ENCODE results near the gene RASSF4.

Gene RASSF4

DNA sequence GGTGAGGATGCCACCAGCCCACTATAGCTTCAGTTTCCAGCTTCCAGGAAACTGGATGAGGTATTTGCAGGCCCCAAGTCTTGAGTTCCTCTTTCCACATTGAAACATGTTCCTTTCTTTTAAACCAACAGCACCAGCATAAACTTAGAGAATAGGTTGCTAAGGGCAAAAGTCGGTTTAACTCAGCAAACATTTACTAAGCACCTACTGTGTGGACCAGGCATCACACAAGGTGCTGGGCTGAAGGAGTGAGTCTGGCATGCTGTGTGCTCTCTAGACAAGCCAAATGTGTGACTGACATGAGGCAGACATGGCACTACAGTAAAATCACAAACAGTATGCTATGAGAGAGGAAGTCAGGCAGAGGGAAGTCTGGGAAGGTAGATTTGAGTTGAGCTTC lies 11.0 kb upstream of the RASSF4 start:
- DNase-seq = no peak

DNA sequence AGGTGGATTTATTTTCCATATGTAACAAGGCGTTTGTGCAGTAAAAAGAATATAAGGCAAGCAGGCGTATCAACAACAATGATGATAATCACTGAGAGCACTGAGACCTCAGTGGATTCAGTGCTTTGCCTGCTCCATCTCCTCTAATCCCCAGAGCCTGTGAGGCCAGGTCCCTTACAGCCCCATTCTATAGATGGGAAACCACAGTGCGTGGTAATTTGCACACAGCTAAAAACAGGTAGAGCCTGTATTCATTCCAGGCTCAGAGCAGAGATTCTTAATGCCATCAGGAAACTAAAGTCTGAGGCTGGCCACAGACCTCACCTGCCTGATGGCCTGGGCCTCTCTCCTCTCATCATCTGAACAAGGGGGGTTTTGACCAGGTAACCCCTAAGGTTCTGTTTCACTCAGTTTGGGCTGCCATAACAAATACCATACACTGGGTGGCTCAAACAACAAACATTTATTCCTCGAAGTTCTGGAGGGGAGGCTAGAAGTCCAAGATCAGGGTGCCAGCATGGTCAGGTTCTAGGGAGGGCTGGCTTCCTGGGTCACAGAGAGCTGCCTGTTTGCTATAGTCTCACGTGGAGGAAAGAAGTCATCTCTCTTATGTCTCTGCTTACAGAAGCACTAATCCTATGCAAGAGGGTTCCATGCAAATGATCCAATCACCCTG lies 10.3 kb upstream of the RASSF4 start:
- no peak for DNase-seq

DNA sequence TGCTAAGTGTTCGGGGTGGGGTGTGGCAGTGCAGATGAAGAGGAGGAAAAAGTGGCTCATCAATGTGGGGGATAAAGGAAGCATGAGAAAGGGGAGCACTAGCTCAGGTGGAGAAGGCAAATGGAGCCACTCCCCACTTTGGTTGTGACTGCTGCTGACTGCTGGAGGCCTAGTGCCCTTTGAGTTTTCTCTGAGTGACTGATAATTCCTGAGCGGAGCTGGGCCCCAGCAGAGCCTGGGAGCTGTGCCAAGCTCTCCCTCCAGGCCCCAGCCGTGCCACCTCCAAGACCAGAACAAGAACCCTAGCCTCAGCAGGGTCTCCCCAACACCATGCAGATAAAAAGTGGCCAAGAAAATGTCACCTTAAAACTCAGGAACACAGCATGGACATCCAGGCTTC lies 9.7 kb upstream of the RASSF4 start:
- DNase-seq = no peak

DNA sequence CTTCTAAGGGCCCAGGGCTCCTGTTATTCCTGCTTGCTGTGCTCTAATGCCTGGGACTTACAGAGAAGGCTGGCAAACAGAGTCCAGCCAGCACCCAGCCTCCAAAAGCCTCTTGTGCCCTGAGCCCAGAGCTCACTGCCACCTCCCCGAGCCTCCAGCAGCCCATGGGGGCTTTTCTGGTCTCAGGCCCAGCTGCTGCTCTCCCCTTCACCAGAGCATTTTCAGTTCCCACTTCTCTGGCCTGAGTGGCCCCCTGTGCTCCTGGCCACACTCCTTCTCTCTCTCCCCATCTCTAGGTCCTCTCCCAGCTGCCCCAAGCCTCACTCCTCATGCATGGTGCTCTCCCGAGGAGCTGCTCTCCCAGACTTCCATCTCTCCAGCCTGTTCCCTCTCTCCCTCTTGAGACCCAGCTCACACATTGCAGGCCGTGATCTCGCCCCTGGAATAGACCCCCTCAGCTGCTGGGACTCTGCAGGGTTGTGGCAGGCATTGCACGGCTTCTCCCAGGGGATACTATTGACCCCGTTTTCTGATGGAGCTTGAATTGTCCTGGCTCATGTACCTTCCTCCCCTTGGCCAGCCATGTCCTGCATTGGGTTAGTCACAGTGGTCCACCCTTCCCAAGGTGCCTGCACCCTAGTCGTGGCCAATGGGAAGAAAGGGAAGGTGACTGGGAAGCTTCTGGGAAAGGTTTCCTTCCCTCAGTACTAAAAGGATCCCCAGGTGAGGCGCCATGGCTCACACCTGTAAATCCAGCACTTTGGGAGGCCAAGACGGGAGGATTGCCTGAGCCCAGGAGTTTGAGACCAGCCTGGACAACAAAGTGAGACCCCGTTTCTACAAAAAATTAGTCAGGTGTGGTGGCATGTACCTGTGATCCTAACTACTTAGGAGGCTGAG lies 9.0 kb upstream of the RASSF4 start:
- no peak for DNase-seq

DNA sequence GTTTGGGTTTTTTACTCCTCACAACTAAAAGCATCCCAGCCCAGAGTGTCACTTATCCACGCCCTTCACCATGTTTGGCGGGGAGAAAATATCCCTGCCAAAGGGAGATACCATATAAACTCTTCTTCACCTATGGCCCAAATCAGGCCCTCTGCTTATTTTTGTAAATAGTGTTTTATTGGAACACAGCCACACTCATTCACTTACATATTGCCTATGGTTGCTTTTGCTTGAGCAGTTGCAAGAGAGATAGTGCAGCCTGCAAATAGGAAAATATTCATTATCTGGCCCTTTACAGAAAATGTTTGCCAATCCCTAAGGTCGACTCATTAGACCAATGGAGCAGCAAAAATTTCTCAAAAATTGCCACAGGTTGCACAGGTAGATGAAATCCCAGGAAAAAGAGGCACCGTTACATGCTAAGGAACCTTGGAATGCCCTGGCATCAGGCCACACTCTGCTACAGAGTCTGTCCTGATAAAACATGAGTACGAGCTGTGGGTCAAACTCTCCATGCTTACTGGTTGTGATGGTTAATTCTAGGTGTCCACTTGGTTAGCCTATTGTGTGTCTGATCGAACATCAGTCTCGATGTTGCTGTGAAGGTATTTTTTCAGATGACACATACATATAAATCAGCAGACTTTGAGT lies 7.9 kb upstream of the RASSF4 start:
- DNase-seq = no peak

DNA sequence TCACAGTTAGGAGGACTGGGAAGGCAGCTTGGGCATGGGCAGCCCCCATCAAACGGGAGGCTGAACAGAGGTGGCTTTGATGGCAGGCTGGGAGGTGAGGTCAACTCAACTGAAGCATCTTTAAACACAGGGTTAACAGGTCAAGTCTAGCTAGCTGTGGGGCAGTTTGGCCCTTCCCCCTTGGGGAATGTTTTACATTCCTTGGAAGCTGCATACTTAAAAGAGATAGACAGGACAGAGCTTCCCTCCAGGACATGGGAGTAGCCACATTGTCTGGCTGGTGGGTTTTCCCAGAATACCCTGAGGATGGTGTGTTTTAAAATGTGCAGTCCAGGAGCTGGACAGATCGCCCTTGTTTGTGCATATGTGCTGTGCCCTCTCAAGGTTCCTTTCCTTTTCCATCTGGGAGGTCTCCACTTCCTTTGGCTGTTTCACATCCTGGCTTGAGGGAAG lies 6.8 kb upstream of the RASSF4 start:
- DNase-seq = peak; percentile 32

DNA sequence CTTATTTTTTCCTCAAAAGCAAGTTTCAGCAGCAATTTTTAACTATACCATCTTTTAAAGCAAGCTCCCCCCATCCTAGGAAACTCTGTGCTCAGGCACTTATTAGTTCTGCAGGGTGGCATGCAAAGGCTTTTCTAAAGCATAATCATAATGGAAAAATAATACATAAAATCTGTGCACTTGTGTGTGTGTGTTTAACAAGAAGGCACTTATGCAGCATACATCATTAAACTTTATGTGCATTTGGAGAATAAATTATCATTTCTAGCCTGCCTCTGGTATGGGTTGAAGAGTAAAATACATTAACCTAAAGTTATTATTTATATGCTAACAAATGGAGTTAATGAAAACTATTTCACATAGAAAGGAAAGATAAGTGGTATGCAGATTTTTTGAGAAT lies 5.6 kb upstream of the RASSF4 start:
- DNase-seq = no peak

DNA sequence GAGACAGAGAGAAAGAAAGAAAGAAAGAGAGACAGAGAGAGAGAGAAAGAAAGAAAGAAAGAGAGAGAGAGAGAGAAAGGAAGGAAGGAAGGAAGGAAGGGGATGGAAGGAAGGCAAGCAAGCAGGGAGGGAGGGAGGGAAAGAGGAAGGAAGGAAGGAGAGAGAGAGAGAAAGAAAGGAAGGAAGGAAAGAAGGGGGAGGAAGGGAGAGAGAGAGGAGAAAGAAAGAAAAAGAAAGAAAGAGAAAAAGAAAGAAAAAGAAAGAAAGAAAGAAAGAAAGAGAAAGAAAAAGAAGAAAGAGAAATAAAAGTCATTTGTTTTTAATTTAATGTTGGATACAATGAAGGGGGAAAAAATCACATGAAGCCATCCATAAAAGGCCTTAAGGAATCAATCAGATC lies 4.6 kb upstream of the RASSF4 start:
- DNase-seq = no peak

DNA sequence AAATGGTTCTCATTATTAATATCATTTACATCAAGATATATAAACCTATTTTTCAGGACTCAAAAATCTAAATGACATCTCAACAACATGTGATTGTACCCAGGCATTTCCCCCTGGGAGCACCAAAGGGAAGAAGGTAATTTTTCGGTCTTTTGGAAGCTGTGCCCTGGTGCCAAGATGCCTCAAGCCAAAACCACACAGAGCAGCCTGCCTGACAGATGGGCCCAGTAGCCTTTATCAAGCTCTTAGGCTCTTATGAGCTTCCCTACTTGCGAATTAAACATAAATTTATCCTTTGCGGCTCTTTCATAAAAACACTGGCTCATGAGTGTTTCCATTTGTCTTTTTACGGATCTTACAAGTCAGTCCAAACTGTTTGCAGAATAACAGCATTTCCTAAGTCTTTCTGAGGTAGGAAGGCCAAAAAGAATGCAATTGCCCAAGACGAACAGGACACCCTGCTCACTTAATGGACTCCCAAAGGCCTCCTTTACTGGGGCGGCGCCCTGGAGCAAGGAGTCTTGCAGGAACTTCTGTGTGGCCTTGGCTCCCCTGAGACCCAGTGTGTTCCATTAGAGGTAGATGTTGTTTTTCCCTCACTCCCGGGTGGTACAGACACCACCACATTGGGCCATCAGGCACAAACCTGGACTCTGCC lies 4.1 kb upstream of the RASSF4 start:
- DNase-seq = no peak

DNA sequence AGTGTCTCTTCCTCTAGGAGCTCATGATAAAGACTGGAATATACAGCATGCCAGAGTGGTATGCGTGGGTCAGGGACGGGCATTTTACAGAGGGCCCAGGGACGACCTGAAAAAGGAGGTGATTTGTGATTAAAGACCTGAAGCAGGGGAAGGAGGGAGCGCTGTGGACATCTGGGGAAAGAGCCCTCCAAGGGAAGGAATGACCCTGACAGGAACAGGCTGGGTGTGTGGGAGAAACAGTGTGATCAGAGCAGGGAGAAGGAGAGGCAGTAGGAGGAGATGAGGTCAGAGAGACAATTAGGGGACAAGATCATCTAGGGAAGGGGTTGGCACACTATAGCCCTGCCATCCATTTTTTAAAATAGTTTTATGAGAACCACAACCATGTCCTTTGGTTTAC lies 3.4 kb upstream of the RASSF4 start:
- DNase-seq = no peak

DNA sequence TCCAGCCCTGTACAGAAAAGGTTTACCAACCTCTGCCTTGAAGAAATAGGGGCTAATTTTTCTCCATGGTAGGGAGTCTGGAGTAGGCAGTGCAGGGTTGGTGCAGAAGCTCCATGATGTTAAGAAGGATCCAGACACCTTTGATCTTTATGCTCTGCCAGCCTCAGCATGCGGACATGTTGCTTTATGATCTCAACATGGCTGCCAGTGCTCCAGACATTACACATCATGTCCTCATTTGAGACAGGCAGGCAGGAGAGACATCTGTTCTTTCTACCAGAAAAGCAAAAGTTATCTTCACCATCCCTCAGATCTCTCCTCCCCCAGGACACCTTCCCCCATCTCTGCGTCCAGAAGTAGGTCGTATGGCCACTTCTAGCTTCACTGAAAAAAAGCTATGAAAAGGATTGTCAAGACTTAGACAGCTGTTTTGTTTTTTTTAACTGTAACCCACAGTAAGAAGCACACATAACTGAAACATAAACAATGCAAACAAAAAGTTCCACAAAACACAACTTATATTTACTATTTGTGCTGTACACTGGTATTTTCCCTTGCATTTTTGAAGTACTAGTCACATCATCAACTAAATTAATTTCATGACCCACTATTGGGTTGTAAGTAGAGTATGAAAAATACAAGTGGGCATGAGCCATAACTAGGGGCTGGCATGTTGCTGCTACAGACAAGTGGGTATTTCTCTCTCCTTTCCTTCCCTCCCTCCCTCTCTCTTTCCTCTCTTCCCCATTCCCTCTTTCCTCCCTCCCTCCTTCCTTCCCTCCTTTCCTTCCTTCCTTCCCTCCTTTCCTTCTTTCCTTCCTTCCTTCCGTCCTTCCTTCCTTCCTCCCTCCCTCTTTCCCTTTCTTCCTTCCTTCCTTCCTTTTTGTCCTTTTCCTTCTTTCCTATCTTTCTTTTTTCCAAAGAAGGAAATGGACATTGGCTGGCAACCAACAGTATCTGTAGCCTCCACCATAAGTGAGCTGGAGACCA lies 2.6 kb upstream of the RASSF4 start:
- DNase-seq = no peak

DNA sequence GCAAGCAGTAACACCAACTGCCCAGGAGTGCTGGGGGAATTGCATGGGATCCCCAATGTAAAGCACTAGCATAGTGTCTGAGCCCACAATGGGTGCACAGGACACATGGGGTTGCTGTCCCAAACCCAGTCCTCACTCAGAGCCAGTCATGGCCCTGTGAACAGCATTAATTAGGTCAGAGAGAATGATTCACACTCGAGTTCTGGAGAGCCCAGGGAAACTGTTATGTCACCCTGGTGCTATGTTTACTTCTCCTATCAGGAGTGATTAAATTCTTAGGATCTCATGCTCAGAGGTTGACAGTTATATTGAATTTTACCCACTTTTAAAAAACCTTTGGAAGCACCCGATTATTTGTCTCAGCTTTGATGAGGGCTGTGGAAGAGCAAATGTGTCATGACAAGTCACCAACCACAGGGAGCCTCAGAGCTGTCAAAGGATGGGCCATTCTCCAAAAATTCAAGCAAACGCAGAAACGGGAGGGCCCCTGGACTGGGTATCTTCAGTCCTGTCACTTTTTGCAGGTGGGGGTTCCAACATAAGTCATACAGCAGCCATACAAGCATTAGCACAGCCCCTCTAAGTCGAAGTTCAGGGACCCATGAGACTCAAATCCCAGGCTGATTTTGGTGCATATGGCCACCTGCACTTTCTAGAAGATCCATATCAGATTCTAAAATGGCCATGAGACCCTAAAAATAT lies 1.3 kb upstream of the RASSF4 start:
- peak; percentile 79 for DNase-seq

DNA sequence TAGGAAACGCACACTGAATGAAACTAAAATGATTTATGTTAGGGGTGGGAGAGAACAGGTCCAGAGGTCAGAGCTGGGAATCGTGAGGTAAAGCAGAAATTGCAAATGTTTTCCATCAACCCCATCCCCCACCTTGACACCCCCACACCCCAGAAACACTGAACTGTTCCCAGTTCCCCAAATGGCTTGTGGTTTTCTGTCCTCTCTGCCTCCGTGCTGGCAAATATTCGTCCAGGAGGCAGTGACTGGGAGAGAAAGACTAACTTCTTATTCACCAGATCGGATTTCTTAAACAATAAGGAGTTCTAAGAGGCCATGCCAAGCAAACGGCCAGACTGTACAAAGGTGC lies 730 bp upstream of the RASSF4 start:
- no peak for DNase-seq

DNA sequence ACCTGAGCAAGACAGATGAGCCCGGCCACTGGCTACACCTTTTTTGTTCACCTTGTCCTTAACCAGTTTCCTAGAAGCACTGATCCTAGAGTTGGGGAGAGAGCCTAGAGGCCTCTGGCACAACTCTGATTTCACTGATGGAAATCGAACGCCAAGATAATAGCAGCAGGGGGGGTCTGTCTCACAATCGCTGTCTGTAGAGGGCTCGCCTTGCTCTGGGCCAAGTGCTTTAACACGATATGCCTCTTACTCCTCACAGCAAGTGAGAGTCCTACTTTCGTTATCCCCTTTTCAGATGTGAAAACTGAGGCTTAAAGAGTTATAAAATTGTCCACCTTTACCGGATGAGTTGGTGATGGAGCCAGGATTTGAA lies 472 bp downstream of the RASSF4 start:
- no peak for DNase-seq

DNA sequence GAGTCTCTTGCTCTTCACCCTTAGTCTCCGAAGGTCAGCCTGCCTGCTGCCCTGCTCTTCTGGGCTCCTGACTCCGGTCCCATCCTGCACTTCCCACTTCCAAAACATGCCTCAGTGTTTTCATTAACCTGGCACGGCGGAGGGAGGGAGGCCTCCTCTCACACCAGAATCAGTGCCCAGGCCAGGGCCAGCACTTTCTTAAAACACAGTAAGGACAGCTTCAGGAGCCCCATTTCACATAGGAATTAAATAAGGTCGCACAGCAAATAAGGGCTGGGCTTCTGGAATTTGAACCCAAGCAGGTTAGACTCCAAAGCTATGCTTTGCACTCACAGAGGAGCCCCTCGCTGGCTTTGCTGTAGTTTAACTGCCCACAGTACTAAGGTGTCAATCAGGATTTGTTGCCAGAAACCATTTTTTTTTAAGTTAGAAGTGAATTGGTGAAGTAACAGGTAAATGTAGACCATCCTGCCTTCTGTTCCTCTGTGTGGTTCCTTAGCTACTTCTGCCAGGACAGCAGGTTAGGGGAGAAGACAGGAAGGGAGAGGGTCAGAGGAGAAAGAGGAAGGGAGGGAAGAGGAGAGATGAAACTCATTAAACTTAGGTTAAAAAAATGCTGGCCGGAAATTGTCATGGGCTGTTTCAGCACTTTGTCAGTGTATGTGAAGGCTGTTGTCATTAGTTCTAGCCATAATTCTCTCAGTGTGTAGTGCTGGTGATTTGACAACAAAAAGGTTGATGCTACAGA lies 1.1 kb downstream of the RASSF4 start:
- DNase-seq = no peak

DNA sequence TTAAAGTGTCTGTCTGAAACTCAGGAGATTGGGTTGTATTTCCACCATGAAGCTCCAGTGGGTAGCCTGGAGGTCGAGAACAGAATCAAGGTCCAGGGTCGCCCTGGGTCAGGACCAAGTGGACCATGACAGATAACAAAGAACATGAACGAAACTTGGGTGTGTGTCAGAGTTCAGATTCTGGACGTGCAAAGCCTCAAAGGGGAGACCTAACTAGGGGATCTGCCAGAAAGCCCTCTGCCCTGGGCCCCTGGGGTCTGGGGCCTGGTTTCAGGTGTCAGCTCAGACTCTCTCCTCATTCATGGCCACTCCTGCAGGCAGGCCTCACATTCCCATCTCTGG lies 1.6 kb downstream of the RASSF4 start:
- no peak for DNase-seq

DNA sequence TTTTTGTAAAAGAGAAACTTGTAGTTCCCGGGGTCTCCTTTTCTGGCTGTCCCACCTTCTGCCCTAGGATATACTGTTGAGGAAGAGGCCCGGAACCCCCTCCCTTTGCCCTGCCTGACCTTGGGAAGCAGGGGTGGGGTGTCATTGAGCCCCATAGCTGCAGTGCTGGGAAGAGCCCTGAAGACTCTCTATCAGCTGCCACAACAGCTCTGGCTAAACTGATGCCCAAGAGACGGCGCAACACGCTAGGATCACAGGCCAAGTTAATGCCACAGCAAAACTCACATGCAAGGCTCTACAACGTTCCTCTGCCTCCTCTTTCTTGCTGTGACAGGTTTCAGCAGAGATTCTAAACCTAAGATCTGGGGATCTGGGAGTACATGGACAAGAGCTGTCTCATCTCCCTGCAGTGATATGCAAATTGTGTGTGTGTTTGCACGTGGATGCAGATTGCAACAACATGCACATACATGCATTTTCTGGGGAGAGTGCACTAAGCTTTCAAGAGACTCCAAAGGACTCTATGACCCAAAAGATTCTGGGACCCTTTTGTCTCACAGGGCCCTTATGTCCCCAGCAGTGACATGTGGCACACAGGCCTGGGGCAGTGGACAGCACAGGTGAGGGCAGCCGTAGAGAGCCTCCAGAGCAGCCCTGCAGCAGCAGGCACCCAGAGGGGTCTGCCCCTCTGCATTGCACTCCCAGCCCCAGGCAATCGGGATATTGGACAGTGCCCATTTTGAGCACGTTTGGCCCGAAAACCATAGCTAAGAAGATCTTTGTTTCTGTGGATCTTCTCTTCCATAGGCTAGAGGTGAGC lies 2.5 kb downstream of the RASSF4 start:
- DNase-seq = no peak

DNA sequence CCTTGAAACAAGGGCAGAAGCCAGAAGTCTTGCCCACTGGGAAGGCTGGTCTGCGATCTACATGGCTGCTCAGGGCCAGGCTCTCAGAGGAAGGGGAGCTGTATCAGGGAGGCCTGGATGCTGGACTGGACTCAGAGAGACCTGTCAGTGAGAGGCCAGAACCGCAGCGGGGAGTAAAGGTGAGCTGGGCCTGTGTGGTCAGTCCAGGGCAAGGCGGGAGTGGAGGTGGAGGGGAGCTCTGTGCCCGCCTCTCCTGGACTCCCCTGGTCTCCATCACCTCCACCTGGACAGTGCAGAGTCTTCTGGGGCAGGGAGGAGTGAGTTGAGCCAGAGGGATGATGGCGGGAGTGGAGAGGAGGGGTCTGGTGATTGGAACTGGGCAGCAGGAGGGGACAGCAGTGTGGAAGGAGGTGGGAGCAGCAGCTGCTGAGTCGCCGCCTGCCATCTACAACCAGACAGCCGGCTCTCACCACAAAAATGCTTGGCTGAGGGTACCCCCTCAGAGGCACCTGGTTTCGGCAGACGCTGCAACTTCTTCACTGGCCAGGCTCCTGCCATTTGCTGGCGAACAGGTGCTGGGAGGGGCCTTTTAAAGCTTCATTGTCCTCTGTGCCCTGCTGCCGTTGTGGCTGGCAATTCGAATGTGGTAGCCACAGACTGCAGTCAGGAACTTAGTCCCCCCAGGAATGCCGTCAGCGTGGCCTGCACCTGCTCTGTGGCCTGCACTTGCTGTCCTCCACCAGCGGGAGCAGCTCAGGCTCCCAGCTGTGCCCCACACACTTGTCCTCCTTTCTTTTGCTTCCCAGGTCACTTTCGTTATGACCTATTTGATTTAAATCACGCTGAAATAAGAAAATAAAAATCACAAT lies 3.5 kb downstream of the RASSF4 start:
- no peak for DNase-seq
